Measurements from ENCODE around the gene TRPT1. TPM values are rescaled to one million over a fixed set of nuclear protein-coding genes. Genes with fewer than 3 reads are reported as not detected.

The TRPT1 gene
- total and polyA plus RNA-seq, 12 donors, result 17.9 to 205 (median 59.6) TPM

- peaks cover 28 to 44% of the 10 kb centered on the region in 2 donors for H3K4me1 ChIP-seq (replicated peaks in 1 of 2)
- 25 to 49% (median 35%) methylated on average over 11 to 17 of the region's 17 CpGs for WGBS, 4 donors
These were observed 44.2 kb downstream of the TRPT1 start for GRCh38 chr11:64181506-64182411.

GRCh38 chr11:64180891-64181290, 45.1 kb downstream of the TRPT1 start:
- H3K9me3 ChIP-seq (replicated peaks in 1 of 3), result no peaks in the 10 kb centered on the region
- intact Hi-C loops (cut with DNase I), result no loop called here
- H3K4me1 ChIP-seq (replicated peaks in 1 of 2), result peaks cover 28 to 44% of the 10 kb centered on the region in 2 donors
- H3K4me3 ChIP-seq, result peak overlapping the region in 1 of 4 donors; percentile 6
- H3K27ac ChIP-seq, result peak overlapping the region in 4 of 5 donors; percentile 21 to 90 (median 76)
- H3K27me3 ChIP-seq, result no peaks in the 10 kb centered on the region
- no peaks in the 10 kb centered on the region for H3K36me3 ChIP-seq (replicated peaks in 1 of 2)
- 45 to 54% (median 52%) methylated on average over 5 of the region's 5 CpGs for WGBS, 4 donors
- peak in 3 of 7 donors; percentile 38 to 41 (median 39) for DNase-seq
- TF ChIP-seq CTCF (IDR thresholded peaks at IDR 0.05) (no peak), POLR2A (IDR thresholded peaks at IDR 0.05) (no peak)

More at GRCh38 chr11:64181506-64182411, 44.2 kb downstream of the TRPT1 start:
- intact Hi-C loops (cut with DNase I), result no loop called here
- TF ChIP-seq CTCF (IDR thresholded peaks at IDR 0.05) (no peak), POLR2A (IDR thresholded peaks at IDR 0.05) (peak; percentile 79 to 98)
- peak; percentile 93 to 99 (median 97) for DNase-seq
- Histone ChIP-seq H3K36me3 (replicated peaks in 1 of 2) (no peaks in the 10 kb centered on the region), H3K27me3 (no peaks in the 10 kb centered on the region), H3K27ac (peak overlapping the region; percentile 21 to 90 (median 66)), H3K4me3 (peak overlapping the region in 1 of 4 donors; percentile 6), H3K9me3 (replicated peaks in 1 of 3) (no peaks in the 10 kb centered on the region)

DNA sequence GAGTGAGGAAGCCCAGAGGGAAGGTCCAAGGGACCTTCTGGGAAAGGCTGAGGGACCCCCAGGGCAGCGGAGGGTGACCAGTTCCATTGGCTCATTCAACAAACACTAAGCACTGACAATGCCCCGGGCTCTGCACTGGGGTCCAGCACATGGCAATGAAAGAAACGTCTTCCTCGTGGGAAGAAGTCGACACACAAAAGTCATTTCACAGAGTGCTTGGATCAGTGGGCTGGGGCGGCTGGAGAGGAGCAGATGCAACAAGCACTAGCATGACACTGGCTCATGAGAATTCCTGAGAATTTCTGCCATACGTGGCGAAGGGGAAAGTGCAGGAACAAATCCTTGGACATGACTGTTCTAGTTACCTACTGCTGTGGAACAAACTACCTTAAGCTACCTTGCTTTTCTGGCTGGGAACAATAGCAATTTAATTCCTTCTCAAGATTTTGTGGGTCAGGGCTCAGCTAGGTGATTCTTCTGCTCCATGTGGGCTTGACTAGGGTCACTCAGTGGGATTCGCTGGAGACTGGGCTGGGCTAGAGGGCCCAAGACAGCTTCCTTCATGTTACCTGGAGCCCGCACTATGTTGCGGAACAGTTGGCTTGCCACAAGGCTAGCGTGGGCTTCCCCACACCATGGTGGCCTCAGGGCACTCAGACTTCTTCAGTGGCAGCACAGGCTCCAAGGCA, 46.9 kb downstream of the TRPT1 start:
- DNase-seq, result no peak
- H3K9me3 ChIP-seq (replicated peaks in 1 of 3), result no peaks in the 10 kb centered on the region
- H3K4me3 ChIP-seq, result no peak overlapping the region
- no peaks in the 10 kb centered on the region for H3K27me3 ChIP-seq
- intact Hi-C loops (cut with DNase I), result no loop called here
- no peak for TF ChIP-seq POLR2A (IDR thresholded peaks at IDR 0.05)
- TF ChIP-seq CTCF (IDR thresholded peaks at IDR 0.05), result no peak
- H3K4me1 ChIP-seq (replicated peaks in 1 of 2), result peaks cover 22 to 33% of the 10 kb centered on the region in 2 donors
- H3K36me3 ChIP-seq (replicated peaks in 1 of 2), result no peaks in the 10 kb centered on the region
- no peak overlapping the region for H3K27ac ChIP-seq
- WGBS, 4 donors, result 87 to 96% (median 94%) methylated on average over 8 to 12 of the region's 12 CpGs

- peaks cover 22 to 25% of the 10 kb centered on the region in 2 donors for H3K4me1 ChIP-seq (replicated peaks in 1 of 2)
- H3K27me3 ChIP-seq, result no peaks in the 10 kb centered on the region
- no peak overlapping the region for H3K4me3 ChIP-seq
- H3K9me3 ChIP-seq (replicated peaks in 1 of 3), result no peaks in the 10 kb centered on the region
- no peak for TF ChIP-seq CTCF (IDR thresholded peaks at IDR 0.05)
- TF ChIP-seq POLR2A (IDR thresholded peaks at IDR 0.05), result no peak
- H3K36me3 ChIP-seq (replicated peaks in 1 of 2), result no peaks in the 10 kb centered on the region
- WGBS, 4 donors, result 85 to 95% (median 92%) methylated on average over 1 of the region's 1 CpG
- no peak for DNase-seq
- intact Hi-C loops (cut with DNase I), result no loop called here
- no peak overlapping the region for H3K27ac ChIP-seq
These were observed 47.8 kb downstream of the TRPT1 start for GRCh38 chr11:64178203-64178602.
